Uterus (tissue), 4 donors: ENCODE results near the gene ZAP70. TPM values are rescaled to one million over a fixed set of nuclear protein-coding genes. Genes with fewer than 3 reads are reported as not detected.

ENCODE experiments used
- DNase-seq, 2 donors: peaks; one replicate each; pipeline ENCODE4 v3.0.0-alpha.2; 2019 to 2020
- H3K27ac ChIP-seq, 2 donors: fragments of 200-600 bp; sonication (generic); 1 replicate in 1 of 2; 2 replicates in 1 of 2; pipeline ENCODE4 v1.5.1; 2016 to 2018
- H3K27me3 ChIP-seq, 2 donors: fragments of 200-600 bp; sonication (generic); one replicate each; pipeline ENCODE4 v1.5.1; 2018 to 2019; ENCODE audit warnings: control low read depth in 1 of 2
- H3K36me3 ChIP-seq, 2 donors: fragments of 200-600 bp; sonication (generic); one replicate each; pipeline ENCODE4 v1.5.1; 2019; ENCODE audit warnings: control low read depth in 1 of 2
- H3K4me1 ChIP-seq, 2 donors: fragments of 200-600 bp; sonication (generic); one replicate each; pipeline ENCODE4 v1.5.1; 2018 to 2019; ENCODE audit warnings: control low read depth in 1 of 2
- H3K4me3 ChIP-seq, 2 donors: fragments of 200-600 bp; sonication (generic); 1 replicate in 1 of 2; 2 replicates in 1 of 2; pipeline ENCODE4 v1.5.1; 2018 to 2019; ENCODE audit warnings: mild to moderate bottlenecking in 1 of 2
- H3K9me3 ChIP-seq, 2 donors: fragments of 200-600 bp; sonication (generic); one replicate each; pipeline ENCODE4 v1.5.1; 2019; ENCODE audit warnings: control low read depth in 1 of 2
- CTCF ChIP-seq, 4 experiments: fragments of 200-600 bp in 2 of 4; fragments of 450-650 bp in 2 of 4; sonication (generic) in 2 of 4; IDR thresholded peaks; one replicate each; pipeline ENCODE4 v1.5.1; 2016 to 2019; ENCODE audit warnings: antibody characterized with exemption in 4 of 4, mild to moderate bottlenecking in 2 of 4, moderate library complexity in 1 of 4
- POLR2A ChIP-seq, 2 donors: fragments of 450-650 bp; IDR thresholded peaks; one replicate each; pipeline ENCODE4 v1.6.1; 2016; ENCODE audit warnings: antibody characterized with exemption in 2 of 2, mild to moderate bottlenecking in 1 of 2, moderate library complexity in 1 of 2
- intact Hi-C: fragments of 100-400 bp; cut with DNase I; formaldehyde crosslinking; loops from one replicate; pipeline ENCODE4 v1.15.1; 2023; ENCODE audit warnings: low total_unique reads
- total RNA-seq, 4 donors: library from RNA; depleted of rRNA in 3 of 4; stranded (reverse); fragments of >200 nt in 3 of 4; gene quantifications; one replicate each; pipeline versions ENCODE4 v1.1.0 to v1.2.4, GENCODE V29; 2014 to 2023
- donor health status: DM: yes; HTN: yes; CAD: no.

The ZAP70 gene
- total RNA-seq, 4 donors from 2014 or later = 3.3 to 11.2 (median 5.1) TPM

GRCh38 chr2:97719362-97720155 is 6.2 kb downstream of the ZAP70 start:
- H3K27me3 ChIP-seq = no peaks in the 10 kb centered on the region
- intact Hi-C loops = no loop called here
- no peaks in the 10 kb centered on the region for H3K9me3 ChIP-seq
- H3K4me3 ChIP-seq = no peak overlapping the region
- no peak overlapping the region for H3K27ac ChIP-seq
- no peaks in the 10 kb centered on the region for H3K4me1 ChIP-seq
- DNase-seq = no peak
- H3K36me3 ChIP-seq = no peaks in the 10 kb centered on the region
- TF ChIP-seq POLR2A (IDR thresholded peaks at IDR 0.05) (no peak), CTCF (IDR thresholded peaks at IDR 0.05) (no peak)

- Histone ChIP-seq H3K36me3 (no peaks in the 10 kb centered on the region), H3K9me3 (no peaks in the 10 kb centered on the region), H3K27ac (no peak overlapping the region), H3K27me3 (no peaks in the 10 kb centered on the region), H3K4me3 (no peak overlapping the region), H3K4me1 (no peaks in the 10 kb centered on the region)
- intact Hi-C loops = no loop called here
- no peak for DNase-seq
- TF ChIP-seq CTCF (IDR thresholded peaks at IDR 0.05) = no peak
- TF ChIP-seq POLR2A (IDR thresholded peaks at IDR 0.05) = no peak
Measured at GRCh38 chr2:97720746-97721145, 7.4 kb downstream of the ZAP70 start.

- no peak for TF ChIP-seq CTCF (IDR thresholded peaks at IDR 0.05)
- TF ChIP-seq POLR2A (IDR thresholded peaks at IDR 0.05) = no peak
- intact Hi-C loops = no loop called here
- no peak overlapping the region for H3K27ac ChIP-seq
- DNase-seq = no peak
- no peaks in the 10 kb centered on the region for H3K9me3 ChIP-seq
- H3K36me3 ChIP-seq = no peaks in the 10 kb centered on the region
- no peak overlapping the region for H3K4me3 ChIP-seq
- H3K27me3 ChIP-seq = no peaks in the 10 kb centered on the region
- H3K4me1 ChIP-seq = no peaks in the 10 kb centered on the region
Measured at GRCh38 chr2:97722227-97722626, 8.9 kb downstream of the ZAP70 start.

DNA sequence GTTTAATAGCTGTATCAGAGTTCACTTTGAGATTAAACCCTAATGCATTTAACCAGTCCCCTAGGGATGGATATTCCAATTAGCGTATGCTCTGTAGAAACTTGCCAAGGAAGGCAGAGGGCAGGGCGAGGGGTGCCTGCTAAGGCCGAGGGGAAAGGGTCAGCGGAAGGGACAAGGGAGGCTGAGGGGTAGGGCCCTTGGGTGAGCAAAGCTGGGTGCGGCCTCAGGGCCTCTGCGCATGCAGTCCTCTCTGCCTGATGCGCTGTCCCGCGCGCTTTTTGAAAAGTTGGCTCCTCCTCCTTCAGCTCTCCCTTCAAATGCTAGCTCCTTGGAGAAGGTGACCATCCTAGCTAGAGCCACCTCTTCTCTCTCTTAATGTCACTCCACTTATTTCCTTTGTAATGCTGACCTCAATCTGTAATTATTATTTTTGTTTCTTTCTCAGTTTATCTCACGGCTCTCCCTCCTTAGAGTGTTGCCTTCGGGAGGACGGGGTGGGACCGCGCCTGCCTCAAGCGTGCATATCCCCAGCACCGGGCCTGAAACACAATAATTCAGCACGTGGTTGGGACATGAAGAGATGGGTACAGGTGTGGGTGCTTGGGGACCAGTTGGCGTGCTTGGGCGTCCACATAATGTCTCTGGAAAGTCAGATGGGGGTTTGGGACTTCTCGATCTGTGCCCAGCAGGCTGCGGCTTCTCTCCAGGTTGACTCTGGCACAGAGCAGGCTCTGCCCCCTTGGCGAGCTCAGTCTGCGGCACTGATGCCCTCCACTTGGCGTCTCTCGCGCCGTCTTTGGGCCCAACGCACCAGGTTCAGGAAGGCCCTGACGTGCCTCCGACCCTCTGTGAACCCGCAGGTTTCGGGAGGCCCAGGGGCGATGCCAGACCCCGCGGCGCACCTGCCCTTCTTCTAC is 10.0 kb downstream of the ZAP70 start:
- Histone ChIP-seq H3K27ac (no peak overlapping the region), H3K4me1 (no peaks in the 10 kb centered on the region), H3K9me3 (no peaks in the 10 kb centered on the region), H3K4me3 (no peak overlapping the region), H3K27me3 (no peaks in the 10 kb centered on the region), H3K36me3 (no peaks in the 10 kb centered on the region)
- intact Hi-C loops = no loop called here
- no peak for DNase-seq
- TF ChIP-seq POLR2A (IDR thresholded peaks at IDR 0.05) = no peak

GRCh38 chr2:97724073-97724410 is 10.7 kb downstream of the ZAP70 start:
- no peak for DNase-seq
- H3K4me1 ChIP-seq = no peaks in the 10 kb centered on the region
- intact Hi-C loops = no loop called here

More at GRCh38 chr2:97724073-97724410, 10.7 kb downstream of the ZAP70 start:
- Histone ChIP-seq H3K27ac (no peak overlapping the region), H3K4me3 (no peak overlapping the region), H3K27me3 (no peaks in the 10 kb centered on the region), H3K36me3 (no peaks in the 10 kb centered on the region), H3K9me3 (no peaks in the 10 kb centered on the region)
- TF ChIP-seq CTCF (IDR thresholded peaks at IDR 0.05) = no peak
- no peak for TF ChIP-seq POLR2A (IDR thresholded peaks at IDR 0.05)
